GM13977 (cell line): ENCODE measurements around the gene USP6NL.

Experiments
- DNase-seq: peaks from one replicate; pipeline ENCODE4 v3.0.0; 2012; ENCODE audit warnings: low spot score
- CTCF ChIP-seq: IDR thresholded peaks from 2 replicates; pipeline ENCODE4 v1.5.1; 2012; ENCODE audit warnings: mild to moderate bottlenecking, control low read depth; ENCODE audit not compliant: insufficient read depth; ENCODE audit errors: extremely low read depth, missing control alignments
- in situ Hi-C: fragments of 300-500 bp; cut with MboI; formaldehyde crosslinking; loops from one replicate; pipeline ENCODE4 v1.12.0; 2022; ENCODE audit warnings: low sequenced_read_pairs, low pct_unique_long_range_greater_than_20kb, mixed read lengths, inconsistent platforms; ENCODE audit not compliant: unreplicated experiment

Gene USP6NL

GRCh38 chr10:11536228-11536627, 75.2 kb downstream of the USP6NL start:
- no peak for TF ChIP-seq CTCF
- DNase-seq: no peak
- in situ Hi-C loops: loop anchor here (5.0 kb wide), 1 partner anchor 41 kb away; no protein-coding TSS in a partner anchor

- DNase-seq: no peak
- no peak for TF ChIP-seq CTCF
- in situ Hi-C loops: loop anchor here (5.0 kb wide), 1 partner anchor 42 kb away; no protein-coding TSS in a partner anchor
These were observed 76.0 kb downstream of the USP6NL start for GRCh38 chr10:11535346-11535959.

DNA sequence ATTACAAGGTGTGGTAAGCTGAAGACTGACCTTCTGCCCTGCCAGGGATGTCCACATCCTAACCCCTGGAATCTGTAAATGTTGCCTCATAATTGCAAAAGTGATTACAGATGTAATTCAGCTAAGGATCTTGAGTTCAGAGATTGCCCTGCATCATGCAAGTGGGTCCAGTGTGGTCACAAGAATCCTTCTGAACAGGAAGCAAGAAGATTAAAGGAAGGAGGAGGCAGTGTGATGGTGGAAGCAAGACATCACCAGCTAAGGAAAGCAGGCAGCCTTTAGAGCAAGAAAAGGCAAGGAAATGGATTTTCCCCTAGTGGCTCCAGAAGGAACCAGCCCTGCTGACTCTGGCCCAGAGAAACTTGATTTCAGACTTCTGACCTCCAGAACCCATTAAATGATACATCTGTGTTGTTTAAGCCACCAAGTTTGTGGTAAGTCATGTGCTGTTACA, 78.1 kb downstream of the USP6NL start:
- peak; percentile 3 for TF ChIP-seq CTCF
- in situ Hi-C loops: loop anchor here (5.0 kb wide), 1 partner anchor 74 kb away; no protein-coding TSS in a partner anchor
- no peak for DNase-seq

- no peak for TF ChIP-seq CTCF
- no peak for DNase-seq
- in situ Hi-C loops: loop anchor here (5.0 kb wide), 1 partner anchor 75 kb away; no protein-coding TSS in a partner anchor
These were observed 79.1 kb downstream of the USP6NL start for GRCh38 chr10:11532306-11532705.

DNA sequence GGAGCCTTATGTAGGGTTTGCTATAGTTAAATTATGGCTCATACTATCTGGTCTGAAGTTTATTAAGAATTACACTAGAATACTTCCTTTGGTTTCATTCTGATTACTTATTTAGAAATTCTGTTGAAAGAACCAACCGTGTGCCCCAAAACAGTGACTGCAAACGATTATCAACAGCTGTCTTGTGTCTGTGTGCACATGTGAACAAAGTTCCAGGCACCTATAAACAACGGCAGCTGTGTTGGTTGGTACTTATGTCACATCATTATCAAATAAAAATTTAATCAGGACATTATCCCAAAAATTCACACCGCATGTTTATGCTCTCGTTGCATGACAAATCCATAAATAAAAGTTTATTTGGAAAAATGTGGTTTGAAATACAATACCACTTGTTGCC, 80.6 kb downstream of the USP6NL start:
- DNase-seq: no peak
- TF ChIP-seq CTCF: no peak

DNA sequence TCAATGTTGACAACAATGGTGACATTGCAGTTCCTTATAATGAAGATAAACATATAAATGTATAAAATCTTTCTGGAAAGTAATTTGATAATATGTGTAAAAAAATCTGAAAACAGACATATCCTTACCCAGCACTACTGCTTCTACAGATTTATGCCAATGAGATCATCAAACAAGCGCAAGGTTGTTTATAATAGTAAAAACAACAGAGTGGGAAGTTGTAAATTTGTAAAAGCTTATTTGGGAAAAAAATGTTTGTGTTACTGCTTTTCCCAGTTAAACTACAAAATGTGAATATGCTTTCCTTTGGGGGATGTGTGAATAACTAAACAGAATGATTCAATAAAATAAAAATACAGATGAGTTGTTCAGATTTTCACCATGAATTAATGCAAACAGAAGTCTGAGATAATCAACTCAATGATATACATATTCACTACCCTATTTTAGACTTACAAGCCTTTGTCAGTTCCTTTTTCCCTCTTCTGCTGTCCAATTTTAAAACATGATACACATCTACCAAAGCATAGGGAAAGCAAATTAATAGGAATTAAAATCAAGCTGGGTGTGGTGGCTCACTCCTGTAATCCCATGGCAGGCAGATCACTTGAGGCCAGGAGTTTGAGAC, 82.1 kb downstream of the USP6NL start:
- no peak for TF ChIP-seq CTCF
- DNase-seq: no peak
- in situ Hi-C loops: no loop called here

More for the DNA sequence above, 80.6 kb downstream of the USP6NL start:
- in situ Hi-C loops: loop anchor here (5.0 kb wide), 1 partner anchor 76 kb away; no protein-coding TSS in a partner anchor
